Measurements from ENCODE around the gene GLS2. TPM values are rescaled to one million over a fixed set of nuclear protein-coding genes. Genes with fewer than 3 reads are reported as not detected.

The GLS2 gene
- total RNA-seq, 1 experiment from 2014 or later = 1.3 TPM

- ChIA-PET POLR2A (no interaction called here), CTCF (no interaction called here)
- intact Hi-C loops (cut with micrococcal nuclease; ENCODE audit: unreplicated experiment) (no loop called here), in situ Hi-C loops (cut with HindIII; ENCODE audit: low pct_unique_long_range_greater_than_20kb, low sequenced_read_pairs) (no loop called here)
- ATAC-seq (no peak), DNase-seq (ENCODE audit: low read depth, low spot score) (no peak)
- Histone ChIP-seq H3K4me3 (ENCODE audit: low read depth in 2 of 2, low read length in 2 of 2) (no peak overlapping the region), H3K4me1 (ENCODE audit: control insufficient read depth, insufficient read depth, low read length) (0 out of 2 replicates have a peak, but pooled peaks cover 4% of the 10 kb centered on the region), H3K27me3 (ENCODE audit: control insufficient read depth, insufficient read depth, low read length) (no peaks in the 10 kb centered on the region), H3K36me3 (ENCODE audit: control insufficient read depth, insufficient read depth, low read length) (no peaks in the 10 kb centered on the region; the same call in 1 of the 2 replicates), H3K9me3 (ENCODE audit: control insufficient read depth, insufficient read depth, low read depth, low read length) (no peaks in the 10 kb centered on the region), H3K27ac (ENCODE audit: low read length) (no peak overlapping the region)
- TF ChIP-seq TCF7L2 (IDR thresholded peaks at IDR 0.05; ENCODE audit: low read depth, low read length) = no peak
- no peak for TF ChIP-seq REST (IDR thresholded peaks at IDR 0.05; ENCODE audit: insufficient read depth in 1 of 2, low read depth in 2 of 2, low read length in 1 of 2)
- no peak for TF ChIP-seq SIN3A (IDR thresholded peaks at IDR 0.05; ENCODE audit: borderline replicate concordance, insufficient read depth, low read depth, low read length)
- TF ChIP-seq POLR2AphosphoS5 (IDR thresholded peaks at IDR 0.05; ENCODE audit: low read depth, low read length) = no peak
- no peak for TF ChIP-seq CTCF (IDR thresholded peaks at IDR 0.05)
- no TSS peak for BruUV-seq (replicated peaks)
Observed at GRCh38 chr12:56518570-56518969, 30.6 kb upstream of the GLS2 start.

DNA sequence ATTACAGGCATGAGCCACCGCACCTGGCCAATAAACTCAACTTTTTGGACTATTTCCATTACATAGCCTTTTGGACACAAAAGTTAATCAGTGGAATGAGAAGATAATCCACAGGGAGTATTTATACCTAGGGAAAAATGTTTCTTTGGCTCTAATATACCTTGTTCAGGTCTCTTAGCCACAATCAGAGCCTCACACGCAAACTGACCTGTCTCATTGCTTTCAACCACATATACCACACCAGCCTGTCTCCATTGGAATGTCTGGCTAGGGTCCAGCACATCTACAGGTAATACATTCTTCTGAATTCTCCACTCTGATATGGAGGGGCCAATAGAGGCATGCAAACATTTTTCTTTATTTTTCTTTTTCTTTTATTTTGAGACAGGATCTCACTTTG is 29.9 kb upstream of the GLS2 start:
- H3K27me3 ChIP-seq (ENCODE audit: control insufficient read depth, insufficient read depth, low read length) = no peaks in the 10 kb centered on the region
- no peak overlapping the region for H3K4me3 ChIP-seq (ENCODE audit: low read depth in 2 of 2, low read length in 2 of 2)
- no TSS peak for BruUV-seq (replicated peaks)
- ChIA-PET POLR2A (interaction anchor here (0.5 kb wide), 1 partner anchor 15 kb away, joined by 3 read pairs; no protein-coding TSS in a partner anchor), CTCF (no interaction called here)
- no peak for DNase-seq (ENCODE audit: low read depth, low spot score)
- H3K9me3 ChIP-seq (ENCODE audit: control insufficient read depth, insufficient read depth, low read depth, low read length) = no peaks in the 10 kb centered on the region
- H3K36me3 ChIP-seq (ENCODE audit: control insufficient read depth, insufficient read depth, low read length) = no peaks in the 10 kb centered on the region; the same call in 1 of the 2 replicates
- no peak for ATAC-seq
- no peak overlapping the region for H3K27ac ChIP-seq (ENCODE audit: low read length)
- H3K4me1 ChIP-seq (ENCODE audit: control insufficient read depth, insufficient read depth, low read length) = 0 out of 2 replicates have a peak, but pooled peaks cover 3% of the 10 kb centered on the region
- TF ChIP-seq POLR2AphosphoS5 (IDR thresholded peaks at IDR 0.05; ENCODE audit: low read depth, low read length) (no peak), CTCF (IDR thresholded peaks at IDR 0.05) (no peak), REST (IDR thresholded peaks at IDR 0.05; ENCODE audit: insufficient read depth in 1 of 2, low read depth in 2 of 2, low read length in 1 of 2) (no peak), TCF7L2 (IDR thresholded peaks at IDR 0.05; ENCODE audit: low read depth, low read length) (no peak), SIN3A (IDR thresholded peaks at IDR 0.05; ENCODE audit: borderline replicate concordance, insufficient read depth, low read depth, low read length) (no peak)
- intact Hi-C loops (cut with micrococcal nuclease; ENCODE audit: unreplicated experiment) = no loop called here
- in situ Hi-C loops (cut with HindIII; ENCODE audit: low pct_unique_long_range_greater_than_20kb, low sequenced_read_pairs) = no loop called here
